ENCODE measurements around the gene BRD7. TPM values are rescaled to one million over a fixed set of nuclear protein-coding genes. Genes with fewer than 3 reads are reported as not detected.
A peak's percentile ranks its signal among the peaks of the same experiment; 100 is the strongest.

The BRD7 gene
- total and polyA plus RNA-seq, 2 donors (not counting 3 experiments of a cell fraction or from before 2014, with no cell fraction given): 17.1 to 69.1 TPM

DNA sequence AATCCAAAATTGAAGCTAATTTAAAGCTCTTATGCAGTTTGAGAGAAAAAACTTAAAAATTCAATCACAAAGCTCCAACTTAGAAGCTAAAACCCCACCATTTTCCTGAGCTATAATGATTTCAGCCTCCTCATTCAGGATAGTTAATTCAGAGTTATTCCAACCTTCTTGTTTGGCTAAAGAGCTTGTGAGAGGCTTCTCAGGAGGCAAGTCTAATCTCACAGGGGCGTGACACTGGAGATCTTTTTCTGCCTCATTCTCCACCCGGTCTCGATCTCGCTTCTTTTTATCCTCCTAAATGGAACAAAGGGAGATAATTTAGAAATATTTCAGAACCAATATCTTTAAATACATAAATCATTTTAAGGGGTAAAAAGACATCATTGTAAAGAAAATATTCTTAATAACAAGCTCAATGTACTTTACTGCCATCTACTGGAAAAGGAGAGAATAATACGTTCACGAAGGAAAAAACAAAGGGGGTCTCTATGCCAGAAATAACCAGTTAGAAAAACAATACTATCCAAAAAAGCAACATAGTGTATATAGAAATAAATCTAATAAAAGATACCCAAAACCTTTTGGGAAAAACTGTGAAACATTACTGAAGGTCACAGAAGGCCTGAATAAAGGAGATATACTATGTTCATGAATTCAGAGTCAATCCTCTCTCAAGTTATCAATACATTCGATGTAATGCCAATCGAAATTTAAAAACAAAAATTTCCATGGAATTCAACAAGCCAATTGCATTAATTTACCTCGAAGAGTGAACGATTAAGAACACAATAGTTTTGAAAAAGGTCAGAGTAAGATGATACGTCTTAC is 13.9 kb downstream of the BRD7 start:
- H3K9ac ChIP-seq (replicated peaks; ENCODE audit: extremely low read depth, insufficient read depth, low read length): no peak overlapping the region
- H3K4me1 ChIP-seq (ENCODE audit: control insufficient read depth, extremely low read depth, insufficient read depth, low read length): no peaks in the 10 kb centered on the region
- H3K27ac ChIP-seq (ENCODE audit: insufficient read depth, low read depth, low read length): no peak overlapping the region
- TF ChIP-seq CTCF (IDR thresholded peaks at IDR 0.05; ENCODE audit: extremely low read depth in 1 of 2, insufficient read depth in 1 of 2, low read depth in 1 of 2, low read length in 2 of 2): peak; percentile 25 to 37
- TF ChIP-seq FOS (IDR thresholded peaks at IDR 0.05; ENCODE audit: borderline replicate concordance, insufficient read depth, low read length): no peak
- TF ChIP-seq POLR2A (IDR thresholded peaks at IDR 0.05; ENCODE audit: low read depth, low read length): no peak
- peaks cover 29% of the 10 kb centered on the region for H3K79me2 ChIP-seq (ENCODE audit: control insufficient read depth, insufficient read depth, low read length)
- DNase-seq (ENCODE audit: low read depth, low spot score): peak; percentile 33
- H3K4me2 ChIP-seq (ENCODE audit: insufficient read depth, low read length): no peak overlapping the region
- POLR2A ChIA-PET: interaction anchor here (0.5 to 0.7 kb wide), 2 partner anchors 9 to 63 kb away, joined by 3 to 6 read pairs; no protein-coding TSS in a partner anchor
- no TSS peak for BruUV-seq (replicated peaks)
- H3K4me3 ChIP-seq (replicated peaks in 1 of 3; ENCODE audit: insufficient read depth in 1 of 3, low read depth in 1 of 3, low read length in 3 of 3): no peak overlapping the region
- no peaks in the 10 kb centered on the region for H3K9me3 ChIP-seq (replicated peaks; ENCODE audit: control insufficient read depth, insufficient read depth, low read length)
- H3K27me3 ChIP-seq (ENCODE audit: control insufficient read depth in 2 of 2, insufficient read depth in 2 of 2, low read length in 2 of 2): no peaks in the 10 kb centered on the region
- dilution Hi-C loops (cut with MboI; ENCODE audit: extremely low pct_ligation_motif_present, low sequenced_read_pairs): no loop called here
- H3K36me3 ChIP-seq (ENCODE audit: control insufficient read depth in 2 of 2, extremely low read depth in 1 of 2, insufficient read depth in 2 of 2, low read length in 2 of 2): peaks cover 2 to 13% of the 10 kb centered on the region in 2 experiments
- intact Hi-C loops (cut with micrococcal nuclease): loop anchor here (1.0 kb wide), 2 partner anchors 110 to 141 kb away; no protein-coding TSS in a partner anchor
- peaks cover 5% of the 10 kb centered on the region for H4K20me1 ChIP-seq (replicated peaks; ENCODE audit: control insufficient read depth, extremely low read depth, insufficient read depth, low read length)
- H3K9me1 ChIP-seq (replicated peaks; ENCODE audit: control insufficient read depth, extremely low read depth, insufficient read depth, low read length): no peaks in the 10 kb centered on the region
- no peak for FAIRE-seq
- H2AFZ ChIP-seq (ENCODE audit: low read depth, low read length): no peak overlapping the region
- CTCF ChIA-PET: interaction anchor here (0.5 to 3.4 kb wide), 65 partner anchors 9 to 1628 kb away, joined by 3 to 106 read pairs (median 4); partner anchors contain the start of genes BRD7, CNEP1R1 and HEATR3

GRCh38 chr16:50354082-50354481 is 14.7 kb downstream of the BRD7 start:
- H3K9me1 ChIP-seq (replicated peaks; ENCODE audit: control insufficient read depth, extremely low read depth, insufficient read depth, low read length): no peaks in the 10 kb centered on the region
- H3K4me3 ChIP-seq (replicated peaks in 1 of 3; ENCODE audit: insufficient read depth in 1 of 3, low read depth in 1 of 3, low read length in 3 of 3): no peak overlapping the region
- ChIA-PET CTCF (interaction anchor here (0.7 to 3.4 kb wide), 18 partner anchors 10 to 452 kb away, joined by 3 to 106 read pairs (median 12); partner anchors contain the start of genes CNEP1R1 and HEATR3), POLR2A (interaction anchor here (0.5 kb wide), 1 partner anchor 64 kb away, joined by 3 read pairs; no protein-coding TSS in a partner anchor)
- no peaks in the 10 kb centered on the region for H3K9me3 ChIP-seq (replicated peaks; ENCODE audit: control insufficient read depth, insufficient read depth, low read length)
- no peak overlapping the region for H3K4me2 ChIP-seq (ENCODE audit: insufficient read depth, low read length)
- no peak overlapping the region for H3K9ac ChIP-seq (replicated peaks; ENCODE audit: extremely low read depth, insufficient read depth, low read length)
- TF ChIP-seq JUN (IDR thresholded peaks at IDR 0.05; ENCODE audit: borderline replicate concordance, insufficient read depth, insufficient read length, low read depth) (no peak), EZH2 (IDR thresholded peaks at IDR 0.05; ENCODE audit: borderline replicate concordance, low read depth, low read length, severe bottlenecking) (no peak), POLR2AphosphoS5 (IDR thresholded peaks at IDR 0.05; ENCODE audit: insufficient read depth, low read depth, low read length) (no peak), MYC (IDR thresholded peaks at IDR 0.05; ENCODE audit: low read depth, low read length) (no peak), FOS (IDR thresholded peaks at IDR 0.05; ENCODE audit: borderline replicate concordance, insufficient read depth, low read length) (no peak)
- TF ChIP-seq, protein P1, sequence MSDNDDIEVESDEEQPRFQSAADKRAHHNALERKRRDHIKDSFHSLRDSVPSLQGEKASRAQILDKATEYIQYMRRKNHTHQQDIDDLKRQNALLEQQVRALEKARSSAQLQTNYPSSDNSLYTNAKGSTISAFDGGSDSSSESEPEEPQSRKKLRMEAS (IDR thresholded peaks at IDR 0.05; ENCODE audit: insufficient read depth, insufficient read length): no peak
- no peak for DNase-seq (ENCODE audit: low read depth, low spot score)
- H3K4me1 ChIP-seq (ENCODE audit: control insufficient read depth, extremely low read depth, insufficient read depth, low read length): no peaks in the 10 kb centered on the region
- dilution Hi-C loops (cut with MboI; ENCODE audit: extremely low pct_ligation_motif_present, low sequenced_read_pairs): no loop called here
- intact Hi-C loops (cut with micrococcal nuclease): no loop called here
- peaks cover 2 to 13% of the 10 kb centered on the region in 2 experiments for H3K36me3 ChIP-seq (ENCODE audit: control insufficient read depth in 2 of 2, extremely low read depth in 1 of 2, insufficient read depth in 2 of 2, low read length in 2 of 2)
- FAIRE-seq: no peak
- H3K27me3 ChIP-seq (ENCODE audit: control insufficient read depth in 2 of 2, insufficient read depth in 2 of 2, low read length in 2 of 2): no peaks in the 10 kb centered on the region
- BruUV-seq (replicated peaks): no TSS peak
- H3K27ac ChIP-seq (ENCODE audit: insufficient read depth, low read depth, low read length): no peak overlapping the region
- no peak overlapping the region for H2AFZ ChIP-seq (ENCODE audit: low read depth, low read length)
- H3K79me2 ChIP-seq (ENCODE audit: control insufficient read depth, insufficient read depth, low read length): peaks cover 27% of the 10 kb centered on the region
- H4K20me1 ChIP-seq (replicated peaks; ENCODE audit: control insufficient read depth, extremely low read depth, insufficient read depth, low read length): peaks cover 5% of the 10 kb centered on the region
